H9 (cell line): ENCODE measurements around the gene GJB5. TPM values are rescaled to one million over a fixed set of nuclear protein-coding genes. Genes with fewer than 3 reads are reported as not detected.

Source experiments
- DNase-seq: peaks from one replicate; pipeline ENCODE4 v3.0.0-alpha.2; 2017
- H2AFZ ChIP-seq: one replicate; pipeline ENCODE4 v1.6.1; 2013; ENCODE audit warnings: mild to moderate bottlenecking, low read length, control low read depth, moderate library complexity
- H2AK5ac ChIP-seq: 2 replicates; pipeline ENCODE4 v1.6.1; 2013; ENCODE audit warnings: low read length, control low read depth, mixed read lengths; ENCODE audit not compliant: insufficient read length
- H2BK120ac ChIP-seq: one replicate; pipeline ENCODE4 v1.6.1; 2013; ENCODE audit warnings: low read depth, mild to moderate bottlenecking, low read length, control low read depth, inconsistent platforms; ENCODE audit not compliant: poor library complexity, severe bottlenecking
- H2BK12ac ChIP-seq: 2 replicates; pipeline ENCODE4 v1.6.1; 2013; ENCODE audit warnings: low read length, control low read depth, mixed read lengths, low read depth; ENCODE audit not compliant: insufficient read length
- H2BK15ac ChIP-seq: 2 replicates; pipeline ENCODE4 v1.6.1; 2013; ENCODE audit warnings: low read depth, low read length, control low read depth
- H2BK20ac ChIP-seq: one replicate; pipeline ENCODE4 v1.6.1; 2013; ENCODE audit warnings: low read depth, mild to moderate bottlenecking, low read length, control low read depth, inconsistent platforms; ENCODE audit not compliant: poor library complexity, severe bottlenecking
- H2BK5ac ChIP-seq: 2 replicates; pipeline ENCODE4 v1.6.1; 2013; ENCODE audit warnings: low read length, control low read depth, mixed read lengths; ENCODE audit not compliant: insufficient read length
- H3K14ac ChIP-seq: 2 replicates; pipeline ENCODE4 v1.6.1; 2013; ENCODE audit warnings: low read length, control low read depth; ENCODE audit not compliant: insufficient read depth
- H3K18ac ChIP-seq: 2 replicates; pipeline ENCODE4 v1.6.1; 2013; ENCODE audit warnings: low read depth, mild to moderate bottlenecking, mixed read lengths, low read length, control low read depth; ENCODE audit not compliant: insufficient read length
- H3K23ac ChIP-seq: 2 replicates; pipeline ENCODE4 v1.6.1; 2013; ENCODE audit warnings: low read length, control low read depth, mixed read lengths, low read depth; ENCODE audit not compliant: insufficient read length
- H3K23me2 ChIP-seq: 2 replicates; pipeline ENCODE4 v1.6.1; 2013; ENCODE audit warnings: low read depth, mild to moderate bottlenecking, mixed read lengths, low read length, control low read depth; ENCODE audit not compliant: insufficient read length, poor library complexity, severe bottlenecking
- H3K27ac ChIP-seq: 2 replicates; pipeline ENCODE4 v1.5.1; 2013; ENCODE audit warnings: low read length, control low read depth, mixed read lengths, low read depth; ENCODE audit not compliant: insufficient read length
- H3K27me3 ChIP-seq: 2 replicates; pipeline ENCODE4 v1.6.1; 2013; ENCODE audit warnings: low read length, control low read depth, inconsistent platforms; ENCODE audit not compliant: insufficient read depth
- H3K4ac ChIP-seq: 2 replicates; pipeline ENCODE4 v1.6.1; 2013; ENCODE audit warnings: low read depth, mild to moderate bottlenecking, control low read depth, inconsistent platforms, low read length, moderate library complexity
- H3K4me1 ChIP-seq: 2 replicates; pipeline ENCODE4 v1.6.1; 2013; ENCODE audit warnings: low read length, control low read depth, inconsistent platforms; ENCODE audit not compliant: insufficient read depth
- H3K4me2 ChIP-seq: 2 replicates; pipeline ENCODE4 v1.6.1; 2013; ENCODE audit warnings: low read length, control low read depth, mixed read lengths; ENCODE audit not compliant: insufficient read length, insufficient read depth
- H3K56ac ChIP-seq: 2 replicates; pipeline ENCODE4 v1.6.1; 2013; ENCODE audit warnings: low read depth, mild to moderate bottlenecking, mixed read lengths, low read length, control low read depth; ENCODE audit not compliant: insufficient read length
- H3K79me1 ChIP-seq: 2 replicates; pipeline ENCODE4 v1.6.1; 2013; ENCODE audit warnings: low read depth, mild to moderate bottlenecking, moderate library complexity, low read length, control low read depth, inconsistent platforms; ENCODE audit not compliant: insufficient read depth, poor library complexity, severe bottlenecking
- H3K79me2 ChIP-seq: 2 replicates; pipeline ENCODE4 v1.6.1; 2013; ENCODE audit warnings: low read length, control low read depth, inconsistent platforms; ENCODE audit not compliant: insufficient read depth
- H3K9ac ChIP-seq: 2 replicates; pipeline ENCODE4 v1.6.1; 2013; ENCODE audit warnings: low read length, control low read depth, mixed read lengths; ENCODE audit not compliant: insufficient read length; ENCODE audit errors: extremely low read depth
- H3K9me3 ChIP-seq: one replicate; pipeline ENCODE4 v1.6.1; 2013; ENCODE audit warnings: low read depth, low read length, inconsistent platforms; ENCODE audit not compliant: control insufficient read depth
- H3T11ph ChIP-seq: one replicate; pipeline ENCODE4 v1.6.1; 2013; ENCODE audit warnings: mild to moderate bottlenecking, low read length, control low read depth, inconsistent platforms
- H4K20me1 ChIP-seq: one replicate; pipeline ENCODE4 v1.6.1; 2013; ENCODE audit not compliant: control insufficient read depth, insufficient read length, insufficient read depth
- H4K5ac ChIP-seq: 2 replicates; pipeline ENCODE4 v1.6.1; 2013; ENCODE audit warnings: low read depth, mild to moderate bottlenecking, mixed read lengths, low read length, control low read depth; ENCODE audit not compliant: insufficient read length
- H4K8ac ChIP-seq: replicated peaks from 2 replicates; pipeline ENCODE4 v1.6.1; 2013; ENCODE audit warnings: low read length, control low read depth, mixed read lengths, low read depth; ENCODE audit not compliant: insufficient read length
- H4K91ac ChIP-seq: 2 replicates; pipeline ENCODE4 v1.6.1; 2013; ENCODE audit warnings: low read depth, mild to moderate bottlenecking, moderate library complexity, mixed read lengths, low read length, control low read depth; ENCODE audit not compliant: insufficient read length
- H3K27ac Mint-ChIP-seq, 3 experiments: 2 replicates in 2 of 3; 3 replicates in 1 of 3; pipeline ENCODE4 v1.8.0; 2020 to 2021; ENCODE audit warnings: mixed read lengths in 3 of 3, mild to moderate bottlenecking in 1 of 3, moderate library complexity in 1 of 3
- H3K27me3 Mint-ChIP-seq: 2 replicates; pipeline ENCODE4 v1.8.0; 2021; ENCODE audit warnings: low read depth, mild to moderate bottlenecking, moderate library complexity, mixed read lengths
- H3K36me3 Mint-ChIP-seq, 3 experiments: 2 replicates in 2 of 3; 3 replicates in 1 of 3; pipeline ENCODE4 v1.8.0; 2020 to 2021; ENCODE audit warnings: low read depth in 3 of 3, mixed read lengths in 3 of 3; ENCODE audit not compliant: insufficient read depth in 1 of 3
- H3K4me1 Mint-ChIP-seq, 2 experiments: 2 replicates each; pipeline ENCODE4 v1.8.0; 2020; ENCODE audit warnings: mixed read lengths in 2 of 2
- H3K4me3 Mint-ChIP-seq, 2 experiments: 2 replicates in 1 of 2; 3 replicates in 1 of 2; pipeline ENCODE4 v1.8.0; 2020 to 2021; ENCODE audit warnings: mild to moderate bottlenecking in 2 of 2, mixed read lengths in 2 of 2, moderate library complexity in 1 of 2
- H3K9me3 Mint-ChIP-seq, 2 experiments: 2 replicates in 1 of 2; 3 replicates in 1 of 2; pipeline ENCODE4 v1.8.0; 2020; ENCODE audit warnings: mild to moderate bottlenecking in 2 of 2, mixed read lengths in 2 of 2, moderate library complexity in 1 of 2
- CTCF ChIP-seq: fragments of 200-600 bp; sonication (generic); conservative IDR thresholded peaks from 3 replicates; pipeline ENCODE4 v1.8.0; 2021; ENCODE audit warnings: antibody characterized with exemption, mild to moderate bottlenecking
- WGBS: extraction: QIAGEN DNeasy Blood & Tissue Kit; methylation state at CpG from one replicate; pipeline ENCODE4 v1.1.7; 2013; ENCODE audit warnings: missing lambda C conversion rate, low lambda C conversion rate, mixed read lengths; ENCODE audit not compliant: insufficient read length; ENCODE audit errors: extremely low coverage; 5-methylcytosine and 5-hydroxymethylcytosine counted together
- total RNA-seq: library from RNA; stranded (reverse); gene quantifications from 2 replicates; pipeline ENCODE4 v1.2.1, GENCODE V29; 2021

The GJB5 gene
- total RNA-seq, 1 experiment from 2014 or later = 0.22 TPM

- no peaks in the 10 kb centered on the region for H3K4me1 Mint-ChIP-seq
- no peak overlapping the region for H3K4ac ChIP-seq
- H2BK12ac ChIP-seq = no peak overlapping the region
- H2BK20ac ChIP-seq = no peak overlapping the region
- no peak overlapping the region for H2BK120ac ChIP-seq
- H4K91ac ChIP-seq = no peak overlapping the region
- H3K27ac ChIP-seq = no peak overlapping the region
- no peak overlapping the region for H2AK5ac ChIP-seq
- no peak overlapping the region for H3K9ac ChIP-seq
- H3K27me3 Mint-ChIP-seq = peaks cover 45% of the 10 kb centered on the region
- no peaks in the 10 kb centered on the region for H3K9me3 Mint-ChIP-seq
- no peak overlapping the region for H3K18ac ChIP-seq
- H3K4me1 ChIP-seq = no peaks in the 10 kb centered on the region
- no peak overlapping the region for H3K4me2 ChIP-seq
- no peaks in the 10 kb centered on the region for H3K79me2 ChIP-seq
- H3K79me1 ChIP-seq = no peaks in the 10 kb centered on the region
- no peak overlapping the region for H2BK15ac ChIP-seq
- H3K9me3 ChIP-seq = no peaks in the 10 kb centered on the region
- no peak overlapping the region for H3K56ac ChIP-seq
- no peak overlapping the region for H3K27ac Mint-ChIP-seq
- H2AFZ ChIP-seq = no peak overlapping the region
- no peak overlapping the region for H3T11ph ChIP-seq
- TF ChIP-seq CTCF = no peak
- H3K27me3 ChIP-seq = no peaks in the 10 kb centered on the region; the same call in none of the 2 replicates
- no peaks in the 10 kb centered on the region for H3K36me3 Mint-ChIP-seq
- H3K23ac ChIP-seq = no peak overlapping the region
- H4K8ac ChIP-seq = no peak overlapping the region
- WGBS = no CpG with 5 or more reads among the region's 3 CpGs
- H4K5ac ChIP-seq = no peak overlapping the region
- no peak overlapping the region for H2BK5ac ChIP-seq
- DNase-seq = no peak
- no peaks in the 10 kb centered on the region for H3K23me2 ChIP-seq
- no peaks in the 10 kb centered on the region for H4K20me1 ChIP-seq
- H3K4me3 Mint-ChIP-seq = no peak overlapping the region
- no peak overlapping the region for H3K14ac ChIP-seq
These were observed 49.8 kb upstream of the GJB5 start for GRCh38 chr1:34705077-34705476.
